NCI-H2081 (cell line): ENCODE measurements around the gene PCBD1.
"Not testable (repeated sequence)": the region's sequence is repeated elsewhere in the genome, so short reads cannot be mapped to it uniquely, and the experiment has no call there.

Experiments used
- DNase-seq, 2 experiments: peaks; one replicate each; lab custom pipeline; 2025; lab: John Stamatoyannopoulos, UW

PCBD1 gene

GRCh38 chr10:70863470-70864160 lies 24.8 kb downstream of the PCBD1 start:
- no peak for DNase-seq

DNA sequence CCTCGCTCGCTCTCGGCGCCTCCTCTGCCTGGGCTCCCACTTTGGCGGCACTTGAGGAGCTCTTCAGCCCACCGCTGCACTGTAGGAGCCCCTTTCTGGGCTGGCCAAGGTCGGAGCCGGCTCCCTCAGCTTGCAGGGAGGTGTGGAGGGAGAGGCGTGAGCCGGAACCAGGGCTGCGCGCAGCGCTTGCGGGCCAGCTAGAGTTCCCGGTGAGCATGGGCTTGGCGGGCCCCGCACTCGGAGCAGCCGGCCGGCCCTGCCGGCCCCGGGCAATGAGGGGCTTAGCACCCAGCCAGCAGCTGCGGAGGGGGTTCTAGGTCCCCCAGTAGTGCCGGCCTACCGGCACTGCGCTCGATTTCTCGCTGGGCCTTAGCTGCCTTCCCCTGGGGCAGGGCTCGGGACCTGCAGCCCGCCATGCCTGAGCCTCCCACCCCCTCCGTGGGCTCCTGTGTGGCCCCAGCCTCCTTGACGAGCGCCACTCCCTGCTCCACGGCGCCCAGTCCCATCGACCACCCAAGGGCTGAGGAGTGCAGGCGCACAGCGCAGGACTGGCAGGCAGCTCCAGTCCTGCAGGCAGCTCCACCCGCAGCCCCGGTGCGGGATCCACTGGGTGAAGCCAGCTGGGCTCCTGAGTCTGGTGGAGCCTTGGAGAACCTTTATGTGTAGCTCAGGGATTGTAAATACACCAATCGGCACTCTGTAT lies 26.7 kb downstream of the PCBD1 start:
- not testable (repeated sequence) for DNase-seq

DNA sequence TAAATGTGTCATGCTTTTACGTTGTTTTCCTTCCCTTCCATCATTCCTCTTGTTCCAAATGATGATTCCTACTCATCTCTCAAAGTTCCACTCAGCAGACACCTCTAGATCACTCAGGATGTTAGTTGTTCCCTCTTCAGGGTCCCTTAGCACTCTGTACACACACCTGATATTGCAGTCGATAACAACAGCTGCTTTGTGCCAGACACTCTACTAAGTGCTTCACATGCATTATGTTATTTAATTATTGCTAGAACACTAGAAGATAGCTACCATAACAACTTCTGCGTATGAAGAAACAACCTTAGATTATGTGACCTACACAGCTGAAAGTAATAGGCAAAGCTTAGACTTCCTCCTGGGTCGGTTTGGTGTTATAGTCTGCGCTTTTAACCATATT lies 29.6 kb downstream of the PCBD1 start:
- no peak for DNase-seq

- DNase-seq = no peak
These were observed 31.9 kb downstream of the PCBD1 start for GRCh38 chr10:70856454-70856853.

DNA sequence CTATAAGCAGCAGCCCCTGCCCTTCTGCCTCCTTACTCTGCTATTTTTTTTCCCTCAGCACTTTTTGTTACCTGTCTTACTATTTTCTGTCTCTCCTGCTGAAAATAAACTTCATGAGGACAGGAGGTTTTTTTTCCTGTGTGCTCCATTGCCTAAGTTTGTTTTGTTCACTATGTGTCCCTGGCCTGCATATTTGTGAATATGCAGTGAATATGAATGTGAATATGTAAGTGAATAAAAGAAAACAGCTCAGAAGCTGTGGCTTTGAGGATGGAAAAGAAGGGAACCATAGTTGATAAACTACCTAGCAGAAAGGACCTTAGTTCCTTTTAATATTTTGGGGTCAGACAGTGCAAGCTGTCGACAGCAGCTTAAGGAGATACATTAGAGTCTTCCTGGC lies 34.9 kb downstream of the PCBD1 start:
- DNase-seq = no peak

- DNase-seq = no peak
These were observed 35.3 kb downstream of the PCBD1 start for GRCh38 chr10:70853038-70853437.

DNA sequence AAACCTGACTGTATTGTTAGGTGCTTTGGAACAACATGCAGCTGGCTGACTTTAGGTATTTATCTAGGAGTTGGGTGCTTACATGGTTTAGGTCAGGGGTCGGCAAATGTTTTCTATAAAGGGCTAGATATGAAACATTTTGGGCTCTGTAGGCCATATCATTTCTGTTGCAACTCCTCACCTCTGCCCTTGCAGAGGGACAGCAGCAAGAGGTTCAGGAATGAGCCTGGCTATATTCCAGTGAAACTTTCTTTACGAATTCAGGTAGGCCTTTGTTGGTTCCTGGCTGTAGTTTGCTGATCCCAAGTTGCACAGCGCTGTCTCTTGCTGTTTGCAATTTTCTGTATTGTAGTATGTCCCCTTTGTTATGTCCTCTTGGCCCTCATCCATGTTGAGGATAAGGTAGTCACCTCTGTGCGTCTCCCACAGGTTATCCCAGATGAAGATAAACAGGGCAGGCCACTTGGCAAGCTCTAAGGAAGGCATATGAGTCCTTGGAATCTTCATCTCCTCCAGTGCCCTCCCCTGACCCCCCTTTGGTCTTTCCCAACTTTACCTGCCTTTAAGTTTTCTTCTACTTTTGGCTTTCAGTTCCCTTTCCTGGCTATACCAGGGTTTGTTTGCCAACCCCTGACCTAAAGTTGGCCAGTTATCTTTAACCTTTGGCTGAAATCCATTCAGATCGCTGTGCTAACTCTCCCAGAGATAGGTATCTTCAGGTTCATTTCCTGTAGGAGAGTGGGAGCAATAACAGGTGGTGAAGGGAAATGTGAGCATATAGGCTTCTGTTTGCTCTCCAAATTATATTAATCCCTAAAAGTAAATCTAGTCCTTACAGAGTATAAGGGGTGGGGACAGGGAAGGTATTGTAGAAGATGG lies 36.5 kb downstream of the PCBD1 start:
- no peak for DNase-seq

GRCh38 chr10:70850097-70850496 lies 38.3 kb downstream of the PCBD1 start:
- DNase-seq = no peak

DNA sequence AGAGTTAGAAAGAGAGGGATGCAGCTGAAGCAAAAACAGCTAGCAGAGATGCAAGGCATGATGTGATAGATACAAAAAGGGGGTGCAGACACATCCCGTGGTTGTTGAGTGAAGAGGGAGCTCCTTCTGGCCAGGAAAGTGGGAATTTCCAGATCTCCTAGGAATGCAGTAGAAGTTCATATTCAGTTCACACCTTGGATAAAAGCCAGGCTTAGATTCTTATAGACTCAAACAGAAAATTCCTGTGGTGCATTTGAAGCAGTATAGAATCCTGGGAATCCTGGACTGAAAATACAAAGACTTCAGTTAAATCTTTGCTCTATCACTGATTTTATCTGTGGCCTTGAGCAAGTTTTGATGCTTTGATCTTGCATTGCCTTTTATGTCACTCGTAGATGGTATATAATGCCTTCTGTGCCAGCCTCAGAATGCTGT lies 38.8 kb downstream of the PCBD1 start:
- DNase-seq = no peak

- no peak for DNase-seq
These were observed 40.6 kb downstream of the PCBD1 start for GRCh38 chr10:70847659-70848360.

- DNase-seq = no peak
These were observed 41.6 kb downstream of the PCBD1 start for GRCh38 chr10:70846795-70847194.

GRCh38 chr10:70845816-70846215 lies 42.5 kb downstream of the PCBD1 start:
- no peak for DNase-seq

- DNase-seq = no peak
These were observed 43.1 kb downstream of the PCBD1 start for GRCh38 chr10:70845256-70845655.

DNA sequence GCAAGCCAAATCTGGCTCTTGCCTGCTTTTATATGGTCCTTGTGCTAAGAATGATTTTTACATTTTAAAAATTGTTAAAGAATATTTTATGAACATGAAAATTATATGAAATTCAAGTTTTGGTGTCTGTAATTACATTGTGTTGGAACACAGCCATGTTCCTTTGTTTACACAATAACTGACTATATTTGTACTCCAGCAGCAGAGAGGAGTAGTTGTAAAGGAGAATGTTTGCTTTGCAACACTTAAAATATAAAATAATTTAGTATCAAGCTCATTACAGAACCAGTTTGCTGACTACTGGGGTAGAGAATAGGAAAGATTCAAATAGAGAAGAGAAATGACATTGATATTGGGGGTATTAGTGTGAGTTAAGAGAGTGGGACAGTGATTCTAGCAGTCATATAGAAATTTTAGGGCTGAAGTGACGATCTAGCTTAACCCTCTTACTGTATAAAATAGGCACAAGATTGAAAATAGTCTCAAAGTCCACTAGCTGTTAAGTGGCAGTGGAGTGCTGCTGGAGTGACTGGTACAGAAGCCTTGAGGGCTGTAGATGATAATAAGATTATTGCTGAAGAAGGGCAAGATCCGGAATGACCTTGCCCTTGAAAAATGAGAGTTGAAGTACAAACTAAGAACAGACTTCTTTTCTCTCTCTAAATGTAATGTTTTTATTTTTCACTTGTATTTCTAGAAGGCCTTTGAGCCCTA lies 44.4 kb downstream of the PCBD1 start:
- DNase-seq = peak in 1 of 2 experiments; percentile 26

DNA sequence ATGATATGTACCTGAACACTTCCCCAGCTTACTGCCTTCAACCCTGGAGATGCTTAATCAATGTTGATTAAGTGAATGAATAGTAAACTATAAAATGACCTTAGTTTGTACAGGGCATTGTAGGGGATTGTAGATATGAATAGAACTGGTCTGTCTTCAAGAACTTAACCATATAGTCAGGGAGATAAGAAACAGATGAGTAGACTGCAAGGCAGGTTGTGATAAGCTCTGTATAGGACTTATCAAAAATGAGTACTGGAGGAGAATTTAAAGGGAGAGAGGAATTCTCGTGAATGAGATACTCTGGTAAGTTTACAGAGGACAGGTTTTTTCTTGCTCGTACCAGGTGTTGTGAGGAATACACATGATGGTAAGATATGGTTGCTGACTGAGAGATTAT lies 45.0 kb downstream of the PCBD1 start:
- no peak for DNase-seq

GRCh38 chr10:70840836-70841235 lies 47.5 kb downstream of the PCBD1 start:
- DNase-seq = no peak

DNA sequence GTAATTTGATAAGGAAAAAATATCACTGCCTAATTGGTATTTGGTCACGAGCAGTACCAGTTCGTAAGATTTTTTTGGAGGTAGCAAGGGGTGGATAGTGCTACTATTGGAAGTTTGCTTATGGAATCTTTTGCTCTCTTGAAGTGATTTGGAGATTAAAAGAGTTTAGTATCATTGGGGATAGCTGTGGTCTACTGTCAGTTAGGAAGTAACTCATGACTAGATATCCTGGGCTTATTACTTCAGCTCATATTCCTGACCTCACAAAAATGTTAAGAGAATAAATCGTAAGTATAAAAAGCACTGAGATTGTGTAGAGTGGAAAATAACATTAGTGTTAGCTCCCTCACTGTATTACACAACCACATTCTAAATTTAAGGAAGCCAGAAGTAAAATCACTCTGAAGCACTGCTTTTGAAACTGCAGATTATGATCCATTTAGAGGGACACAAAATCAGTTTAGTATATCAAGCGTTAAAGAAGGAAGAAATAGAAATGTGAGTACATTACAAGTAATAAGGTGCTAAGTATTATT lies 50.0 kb downstream of the PCBD1 start:
- DNase-seq = no peak

GRCh38 chr10:70837660-70838059 lies 50.7 kb downstream of the PCBD1 start:
- no peak for DNase-seq

GRCh38 chr10:70836319-70836718 lies 52.0 kb downstream of the PCBD1 start:
- no peak for DNase-seq

- DNase-seq = no peak
These were observed 53.8 kb downstream of the PCBD1 start for GRCh38 chr10:70834441-70835151.
